Nephron (organoid): Measurements from ENCODE around the gene HAUS3.

ENCODE experiments used
- H3K27ac Mint-ChIP-seq, 3 experiments: 2 replicates each; pipeline ENCODE4 v1.8.0; 2020; ENCODE audit warnings: mixed read lengths in 3 of 3, mild to moderate bottlenecking in 2 of 3, moderate library complexity in 1 of 3
- H3K27me3 Mint-ChIP-seq: 2 replicates; pipeline ENCODE4 v1.8.0; 2021; ENCODE audit warnings: low read depth, mild to moderate bottlenecking, moderate library complexity, mixed read lengths
- H3K36me3 Mint-ChIP-seq: 2 replicates; pipeline ENCODE4 v1.8.0; 2020; ENCODE audit warnings: low read depth, mixed read lengths
- H3K4me1 Mint-ChIP-seq: 2 replicates; pipeline ENCODE4 v1.8.0; 2020; ENCODE audit warnings: mixed read lengths
- H3K4me3 Mint-ChIP-seq, 3 experiments: 2 replicates each; pipeline ENCODE4 v1.8.0; 2020; ENCODE audit warnings: mild to moderate bottlenecking in 3 of 3, mixed read lengths in 3 of 3, moderate library complexity in 2 of 3
- H3K9me3 Mint-ChIP-seq: 2 replicates; pipeline ENCODE4 v1.8.0; 2020; ENCODE audit warnings: mixed read lengths
- TF ChIP-seq, protein P1 (sequence below), 3 experiments: fragments of 200-600 bp; sonication (generic); IDR thresholded peaks; one replicate each; pipeline ENCODE4 v1.5.0; 2021; ENCODE audit warnings: antibody characterized with exemption in 3 of 3; ENCODE audit not compliant: unreplicated experiment in 3 of 3

HAUS3 gene

DNA sequence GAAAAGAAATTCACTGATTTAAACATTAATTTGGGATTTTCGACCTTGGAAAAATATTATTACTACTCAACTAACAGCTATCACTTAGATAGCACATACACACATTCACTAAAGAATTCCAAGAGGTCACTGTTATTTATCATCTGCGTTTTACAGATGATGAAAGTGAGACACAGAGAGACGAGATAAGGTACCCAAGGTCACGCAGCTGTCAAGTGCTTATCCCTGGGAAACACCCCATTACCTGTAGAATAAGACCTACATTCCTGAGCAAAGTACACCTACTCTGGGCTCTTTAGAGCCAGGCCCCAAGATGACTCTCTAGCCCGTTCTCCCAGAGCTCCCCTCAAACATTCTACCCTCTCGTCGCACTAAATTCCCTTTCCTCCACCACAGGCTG lies 48.6 kb downstream of the HAUS3 start:
- Mint-ChIP-seq H3K27ac (no peak overlapping the region), H3K9me3 (peaks cover 7% of the 10 kb centered on the region), H3K27me3 (no peaks in the 10 kb centered on the region)

GRCh38 chr4:2186865-2187172 lies 55.1 kb downstream of the HAUS3 start:
- H3K4me3 Mint-ChIP-seq: no peak overlapping the region
- TF ChIP-seq, protein P1, sequence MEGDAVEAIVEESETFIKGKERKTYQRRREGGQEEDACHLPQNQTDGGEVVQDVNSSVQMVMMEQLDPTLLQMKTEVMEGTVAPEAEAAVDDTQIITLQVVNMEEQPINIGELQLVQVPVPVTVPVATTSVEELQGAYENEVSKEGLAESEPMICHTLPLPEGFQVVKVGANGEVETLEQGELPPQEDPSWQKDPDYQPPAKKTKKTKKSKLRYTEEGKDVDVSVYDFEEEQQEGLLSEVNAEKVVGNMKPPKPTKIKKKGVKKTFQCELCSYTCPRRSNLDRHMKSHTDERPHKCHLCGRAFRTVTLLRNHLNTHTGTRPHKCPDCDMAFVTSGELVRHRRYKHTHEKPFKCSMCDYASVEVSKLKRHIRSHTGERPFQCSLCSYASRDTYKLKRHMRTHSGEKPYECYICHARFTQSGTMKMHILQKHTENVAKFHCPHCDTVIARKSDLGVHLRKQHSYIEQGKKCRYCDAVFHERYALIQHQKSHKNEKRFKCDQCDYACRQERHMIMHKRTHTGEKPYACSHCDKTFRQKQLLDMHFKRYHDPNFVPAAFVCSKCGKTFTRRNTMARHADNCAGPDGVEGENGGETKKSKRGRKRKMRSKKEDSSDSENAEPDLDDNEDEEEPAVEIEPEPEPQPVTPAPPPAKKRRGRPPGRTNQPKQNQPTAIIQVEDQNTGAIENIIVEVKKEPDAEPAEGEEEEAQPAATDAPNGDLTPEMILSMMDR (IDR thresholded peaks at IDR 0.05; ENCODE audit: unreplicated experiment in 3 of 3): no peak
- H3K27ac Mint-ChIP-seq: no peak overlapping the region
- H3K27me3 Mint-ChIP-seq: peaks cover 4% of the 10 kb centered on the region
- no peaks in the 10 kb centered on the region for H3K4me1 Mint-ChIP-seq
- peaks cover 16% of the 10 kb centered on the region for H3K36me3 Mint-ChIP-seq
- peaks cover 36% of the 10 kb centered on the region for H3K9me3 Mint-ChIP-seq

More for the DNA sequence above, 48.6 kb downstream of the HAUS3 start:
- no peaks in the 10 kb centered on the region for H3K4me1 Mint-ChIP-seq
- H3K4me3 Mint-ChIP-seq: no peak overlapping the region
- peaks cover 4% of the 10 kb centered on the region for H3K36me3 Mint-ChIP-seq
- TF ChIP-seq, protein P1 (IDR thresholded peaks at IDR 0.05; ENCODE audit: unreplicated experiment in 3 of 3): no peak

- H3K27me3 Mint-ChIP-seq: peaks cover 4% of the 10 kb centered on the region
- no peak overlapping the region for H3K4me3 Mint-ChIP-seq
- TF ChIP-seq, protein P1 (IDR thresholded peaks at IDR 0.05; ENCODE audit: unreplicated experiment in 3 of 3): peak; percentile 28 to 53 (median 50)
- no peak overlapping the region for H3K27ac Mint-ChIP-seq
- H3K9me3 Mint-ChIP-seq: peaks cover 36% of the 10 kb centered on the region
- H3K4me1 Mint-ChIP-seq: no peaks in the 10 kb centered on the region
- H3K36me3 Mint-ChIP-seq: peaks cover 16% of the 10 kb centered on the region
Measured at GRCh38 chr4:2186133-2186864, 55.6 kb downstream of the HAUS3 start.

GRCh38 chr4:2183394-2183793 lies 58.5 kb downstream of the HAUS3 start:
- TF ChIP-seq, protein P1 (IDR thresholded peaks at IDR 0.05; ENCODE audit: unreplicated experiment in 3 of 3): no peak
- H3K4me3 Mint-ChIP-seq: no peak overlapping the region
- H3K27ac Mint-ChIP-seq: no peak overlapping the region
- H3K4me1 Mint-ChIP-seq: no peaks in the 10 kb centered on the region
- H3K36me3 Mint-ChIP-seq: peaks cover 12% of the 10 kb centered on the region
- peaks cover 29% of the 10 kb centered on the region for H3K9me3 Mint-ChIP-seq
- H3K27me3 Mint-ChIP-seq: peaks cover 7% of the 10 kb centered on the region

GRCh38 chr4:2182994-2183393 lies 58.9 kb downstream of the HAUS3 start:
- Mint-ChIP-seq H3K27me3 (peaks cover 7% of the 10 kb centered on the region), H3K9me3 (peaks cover 28% of the 10 kb centered on the region), H3K27ac (no peak overlapping the region), H3K36me3 (peaks cover 12% of the 10 kb centered on the region), H3K4me3 (no peak overlapping the region), H3K4me1 (no peaks in the 10 kb centered on the region)
- TF ChIP-seq, protein P1 (IDR thresholded peaks at IDR 0.05; ENCODE audit: unreplicated experiment in 3 of 3): no peak

- Mint-ChIP-seq H3K4me3 (no peak overlapping the region), H3K4me1 (no peaks in the 10 kb centered on the region), H3K27me3 (peaks cover 7% of the 10 kb centered on the region), H3K27ac (no peak overlapping the region), H3K9me3 (peaks cover 10% of the 10 kb centered on the region), H3K36me3 (no peaks in the 10 kb centered on the region)
- TF ChIP-seq, protein P1 (IDR thresholded peaks at IDR 0.05; ENCODE audit: unreplicated experiment in 3 of 3): no peak
Measured at GRCh38 chr4:2180410-2180809, 61.5 kb downstream of the HAUS3 start.
